Measurements from ENCODE around the gene DPCD.

DPCD gene

DNA sequence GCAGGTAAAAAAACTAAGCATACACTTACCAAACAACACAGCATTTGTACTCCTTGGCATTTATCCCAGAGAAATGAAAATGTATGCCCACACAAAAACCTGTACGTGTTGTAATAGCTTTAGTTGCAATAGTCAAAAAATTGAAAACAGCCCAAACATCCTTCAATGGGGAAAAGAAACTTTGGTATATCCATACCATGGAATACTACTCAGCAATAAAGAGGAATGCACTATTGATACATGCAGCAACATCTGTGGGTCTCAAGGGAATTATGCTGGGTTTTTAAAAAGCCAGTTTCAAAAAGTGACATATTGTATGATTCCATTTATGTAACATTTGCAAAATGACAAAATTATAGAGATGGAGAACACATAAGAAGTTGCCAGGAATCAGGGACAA is 35.4 kb downstream of the DPCD start:
- Histone ChIP-seq H3K18ac (ENCODE audit: low read length) (no peak overlapping the region), H3K36me3 (replicated peaks in 1 of 2; ENCODE audit: control insufficient read depth in 2 of 2, insufficient read depth in 2 of 2, low read length in 2 of 2) (peaks cover 0 to 3% of the 10 kb centered on the region in 2 donors), H2AK5ac (ENCODE audit: low read depth, low read length) (no peak overlapping the region), H3K9ac (ENCODE audit: low read depth, low read length, poor library complexity) (no peak overlapping the region), H3K23ac (ENCODE audit: low read depth, low read length, poor library complexity) (no peak overlapping the region), H2BK12ac (ENCODE audit: low read length) (no peak overlapping the region), H4K91ac (ENCODE audit: low read depth, low read length, poor library complexity) (no peak overlapping the region), H2BK120ac (ENCODE audit: low read depth, low read length) (no peak overlapping the region), H3K27me3 (ENCODE audit: control insufficient read depth in 3 of 3, insufficient read depth in 3 of 3, low read depth in 1 of 3, low read length in 3 of 3) (peaks cover 0 to 58% (median 0%) of the 10 kb centered on the region in 3 experiments), H2BK5ac (ENCODE audit: low read length) (no peak overlapping the region), H4K8ac (ENCODE audit: low read depth, low read length) (no peak overlapping the region), H3K27ac (replicated peaks; ENCODE audit: low read length) (no peak overlapping the region), H3K79me1 (ENCODE audit: low read depth, low read length) (no peaks in the 10 kb centered on the region), H3K4ac (ENCODE audit: low read length) (no peak overlapping the region), H3K9me3 (replicated peaks in 1 of 2; ENCODE audit: control insufficient read depth in 2 of 2, insufficient read depth in 1 of 2, low read depth in 1 of 2, low read length in 2 of 2) (no peaks in the 10 kb centered on the region), H3K4me3 (ENCODE audit: low read length in 2 of 2) (no peak overlapping the region), H3K14ac (ENCODE audit: low read length) (no peak overlapping the region), H2BK15ac (ENCODE audit: low read length) (no peak overlapping the region), H3K4me2 (ENCODE audit: insufficient read depth, low read length, poor library complexity, severe bottlenecking) (no peak overlapping the region), H2AFZ (ENCODE audit: low read length) (no peak overlapping the region), H3K4me1 (ENCODE audit: control insufficient read depth in 2 of 2, insufficient read depth in 1 of 2, low read depth in 1 of 2, low read length in 2 of 2) (peaks cover 0 to 19% of the 10 kb centered on the region in 2 donors)
- WGBS, 2 donors (ENCODE audit: extremely low coverage in 2 of 2, insufficient read length in 2 of 2, insufficient replicate concordance in 1 of 2): no CpG with 5 or more reads among the region's 1 CpG
- DNase-seq (ENCODE audit: low spot score): no peak

DNA sequence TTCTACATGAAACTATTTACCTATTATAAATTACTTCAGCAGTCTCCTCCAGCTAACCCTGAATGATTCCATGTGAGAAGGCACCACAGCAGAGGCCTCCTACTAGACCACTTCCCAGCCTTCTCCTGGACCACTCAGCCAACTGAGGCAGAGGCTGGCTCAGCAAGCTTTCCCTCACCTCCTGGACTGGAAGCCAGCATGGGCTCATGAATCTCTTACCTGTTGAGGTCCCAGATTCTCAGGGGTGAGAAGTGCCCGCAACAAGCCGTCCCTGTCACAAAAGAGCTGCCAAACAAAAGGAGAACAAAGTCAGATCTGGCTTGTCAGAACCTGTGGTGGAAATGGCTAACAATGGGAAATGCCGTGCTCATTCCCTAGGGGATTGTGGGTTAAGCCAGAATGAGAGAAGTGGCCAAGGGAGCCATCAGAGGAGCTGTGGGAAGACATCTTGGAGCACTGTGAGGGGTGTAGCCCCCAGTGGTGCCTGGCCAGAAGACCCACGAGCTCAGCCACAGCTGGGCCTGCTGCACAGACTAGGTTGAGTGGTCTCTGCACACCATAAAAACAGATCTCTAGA is 36.5 kb downstream of the DPCD start:
- Histone ChIP-seq H4K8ac (ENCODE audit: low read depth, low read length) (no peak overlapping the region), H3K9me3 (replicated peaks in 1 of 2; ENCODE audit: control insufficient read depth in 2 of 2, insufficient read depth in 1 of 2, low read depth in 1 of 2, low read length in 2 of 2) (no peaks in the 10 kb centered on the region), H3K14ac (ENCODE audit: low read length) (no peak overlapping the region), H3K23ac (ENCODE audit: low read depth, low read length, poor library complexity) (no peak overlapping the region), H2AFZ (ENCODE audit: low read length) (no peak overlapping the region), H2BK15ac (ENCODE audit: low read length) (no peak overlapping the region), H3K4me3 (ENCODE audit: low read length in 2 of 2) (no peak overlapping the region), H4K91ac (ENCODE audit: low read depth, low read length, poor library complexity) (no peak overlapping the region), H3K27ac (replicated peaks; ENCODE audit: low read length) (no peak overlapping the region), H2AK5ac (ENCODE audit: low read depth, low read length) (no peak overlapping the region), H2BK12ac (ENCODE audit: low read length) (no peak overlapping the region), H3K36me3 (replicated peaks in 1 of 2; ENCODE audit: control insufficient read depth in 2 of 2, insufficient read depth in 2 of 2, low read length in 2 of 2) (peaks cover 0 to 3% of the 10 kb centered on the region in 2 donors), H3K18ac (ENCODE audit: low read length) (peak overlapping the region; percentile 20), H3K79me1 (ENCODE audit: low read depth, low read length) (no peaks in the 10 kb centered on the region), H3K4me1 (ENCODE audit: control insufficient read depth in 2 of 2, insufficient read depth in 1 of 2, low read depth in 1 of 2, low read length in 2 of 2) (peaks cover 0 to 19% of the 10 kb centered on the region in 2 donors), H3K9ac (ENCODE audit: low read depth, low read length, poor library complexity) (no peak overlapping the region), H3K27me3 (ENCODE audit: control insufficient read depth in 3 of 3, insufficient read depth in 3 of 3, low read depth in 1 of 3, low read length in 3 of 3) (peaks cover 0 to 55% (median 0%) of the 10 kb centered on the region in 3 experiments), H3K4me2 (ENCODE audit: insufficient read depth, low read length, poor library complexity, severe bottlenecking) (no peak overlapping the region), H2BK120ac (ENCODE audit: low read depth, low read length) (no peak overlapping the region), H2BK5ac (ENCODE audit: low read length) (no peak overlapping the region), H3K4ac (ENCODE audit: low read length) (no peak overlapping the region)
- WGBS, 2 donors (ENCODE audit: extremely low coverage in 2 of 2, insufficient read length in 2 of 2, insufficient replicate concordance in 1 of 2): no CpG with 5 or more reads among the region's 4 CpGs
- DNase-seq (ENCODE audit: low spot score): no peak

DNA sequence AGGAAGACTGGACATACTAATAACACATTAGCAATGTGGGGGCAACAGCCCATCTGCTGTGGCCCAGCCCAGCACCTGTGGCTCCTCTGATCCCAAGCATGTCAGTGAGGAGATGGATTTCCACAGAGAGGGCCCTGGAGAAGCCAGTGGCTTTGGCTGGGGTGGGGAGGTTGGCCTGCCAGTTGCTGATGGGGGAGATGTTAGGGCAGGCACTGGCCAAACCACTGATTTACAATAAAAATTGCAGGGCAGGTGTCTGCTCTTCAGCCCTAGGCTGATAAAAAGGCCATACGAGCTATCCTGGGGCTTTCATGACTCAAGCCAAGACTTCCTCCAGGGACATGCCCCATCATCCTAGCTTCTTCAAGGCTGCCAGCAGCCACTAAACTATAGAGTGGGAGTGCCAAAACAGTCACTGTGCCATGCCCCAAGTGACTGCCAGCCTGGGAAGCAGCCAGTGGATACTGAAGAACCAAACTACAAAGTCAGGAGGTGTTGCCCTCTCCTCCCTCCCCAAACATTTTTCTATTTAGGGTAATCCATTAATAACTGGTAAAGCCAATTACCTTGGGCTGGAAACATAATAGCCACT is 37.8 kb downstream of the DPCD start:
- H2BK120ac ChIP-seq (ENCODE audit: low read depth, low read length): no peak overlapping the region
- no peak overlapping the region for H2AFZ ChIP-seq (ENCODE audit: low read length)
- no peak overlapping the region for H3K9ac ChIP-seq (ENCODE audit: low read depth, low read length, poor library complexity)
- H3K79me1 ChIP-seq (ENCODE audit: low read depth, low read length): no peaks in the 10 kb centered on the region
- peaks cover 0 to 3% of the 10 kb centered on the region in 2 donors for H3K36me3 ChIP-seq (replicated peaks in 1 of 2; ENCODE audit: control insufficient read depth in 2 of 2, insufficient read depth in 2 of 2, low read length in 2 of 2)
- no peak overlapping the region for H2BK5ac ChIP-seq (ENCODE audit: low read length)
- H2BK12ac ChIP-seq (ENCODE audit: low read length): no peak overlapping the region
- no peak overlapping the region for H4K8ac ChIP-seq (ENCODE audit: low read depth, low read length)
- H3K18ac ChIP-seq (ENCODE audit: low read length): no peak overlapping the region
- no peak overlapping the region for H3K4me2 ChIP-seq (ENCODE audit: insufficient read depth, low read length, poor library complexity, severe bottlenecking)
- no CpG with 5 or more reads among the region's 1 CpG for WGBS, 2 donors (ENCODE audit: extremely low coverage in 2 of 2, insufficient read length in 2 of 2, insufficient replicate concordance in 1 of 2)
- no peak overlapping the region for H3K23ac ChIP-seq (ENCODE audit: low read depth, low read length, poor library complexity)
- H3K9me3 ChIP-seq (replicated peaks in 1 of 2; ENCODE audit: control insufficient read depth in 2 of 2, insufficient read depth in 1 of 2, low read depth in 1 of 2, low read length in 2 of 2): no peaks in the 10 kb centered on the region
- no peak overlapping the region for H2BK15ac ChIP-seq (ENCODE audit: low read length)
- no peak overlapping the region for H3K27ac ChIP-seq (replicated peaks; ENCODE audit: low read length)
- no peak overlapping the region for H4K91ac ChIP-seq (ENCODE audit: low read depth, low read length, poor library complexity)
- H3K27me3 ChIP-seq (ENCODE audit: control insufficient read depth in 3 of 3, insufficient read depth in 3 of 3, low read depth in 1 of 3, low read length in 3 of 3): peaks cover 0 to 54% (median 0%) of the 10 kb centered on the region in 3 experiments
- no peak overlapping the region for H3K14ac ChIP-seq (ENCODE audit: low read length)
- H3K4me3 ChIP-seq (ENCODE audit: low read length in 2 of 2): no peak overlapping the region
- H3K4me1 ChIP-seq (ENCODE audit: control insufficient read depth in 2 of 2, insufficient read depth in 1 of 2, low read depth in 1 of 2, low read length in 2 of 2): peaks cover 0 to 20% of the 10 kb centered on the region in 2 donors
- H2AK5ac ChIP-seq (ENCODE audit: low read depth, low read length): peak overlapping the region; percentile 18
- H3K4ac ChIP-seq (ENCODE audit: low read length): no peak overlapping the region
- DNase-seq (ENCODE audit: low spot score): no peak

DNA sequence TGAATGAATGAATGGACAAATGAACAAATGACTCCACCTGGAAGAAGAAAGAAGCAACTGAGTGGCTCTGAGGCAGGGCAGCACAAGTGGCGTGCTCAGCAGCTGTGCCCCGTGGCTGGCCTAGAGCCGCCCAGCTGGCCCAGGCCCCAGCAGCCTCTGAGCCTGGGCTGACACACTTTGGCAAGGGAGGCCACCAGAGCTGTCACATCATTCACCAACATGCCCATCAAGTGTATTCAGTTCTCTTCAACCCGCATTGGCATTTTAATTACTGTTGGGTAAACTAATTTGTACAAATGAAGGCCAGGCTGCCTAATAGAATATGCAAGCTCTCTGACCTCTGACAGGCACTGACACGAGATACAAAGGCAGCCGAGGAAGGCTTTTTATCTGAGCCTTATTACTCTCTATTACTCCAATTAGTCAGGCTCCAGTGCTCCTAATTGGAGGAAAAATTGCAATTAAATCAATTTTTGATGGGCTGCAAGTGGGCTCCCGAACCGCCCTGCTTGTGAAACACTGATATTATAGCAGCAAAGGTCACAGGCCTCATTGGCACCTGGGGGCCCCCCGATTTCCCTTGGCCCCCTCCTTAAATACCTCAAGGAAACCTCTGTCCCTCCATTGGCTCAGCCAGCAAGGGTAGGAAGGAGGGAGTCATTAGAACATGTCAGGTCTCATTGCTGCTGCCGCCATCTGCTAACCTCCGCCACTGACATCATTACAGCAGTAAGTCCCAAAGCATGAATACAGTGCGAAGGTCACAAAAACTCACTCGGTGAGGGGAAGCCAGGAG is 41.9 kb downstream of the DPCD start:
- Histone ChIP-seq H4K8ac (ENCODE audit: low read depth, low read length) (no peak overlapping the region), H2AK5ac (ENCODE audit: low read depth, low read length) (peak overlapping the region; percentile 73), H3K23ac (ENCODE audit: low read depth, low read length, poor library complexity) (peak overlapping the region; percentile 76), H3K18ac (ENCODE audit: low read length) (peak overlapping the region; percentile 88), H4K91ac (ENCODE audit: low read depth, low read length, poor library complexity) (no peak overlapping the region), H3K27me3 (ENCODE audit: control insufficient read depth in 3 of 3, insufficient read depth in 3 of 3, low read depth in 1 of 3, low read length in 3 of 3) (peaks cover 0 to 50% (median 0%) of the 10 kb centered on the region in 3 experiments), H3K4me3 (ENCODE audit: low read length in 2 of 2) (no peak overlapping the region), H3K79me1 (ENCODE audit: low read depth, low read length) (no peaks in the 10 kb centered on the region), H3K9me3 (replicated peaks in 1 of 2; ENCODE audit: control insufficient read depth in 2 of 2, insufficient read depth in 1 of 2, low read depth in 1 of 2, low read length in 2 of 2) (peaks cover 0 to 4% of the 10 kb centered on the region in 2 donors), H3K4me2 (ENCODE audit: insufficient read depth, low read length, poor library complexity, severe bottlenecking) (no peak overlapping the region), H3K9ac (ENCODE audit: low read depth, low read length, poor library complexity) (no peak overlapping the region), H2BK120ac (ENCODE audit: low read depth, low read length) (no peak overlapping the region), H2BK5ac (ENCODE audit: low read length) (peak overlapping the region; percentile 14), H3K36me3 (replicated peaks in 1 of 2; ENCODE audit: control insufficient read depth in 2 of 2, insufficient read depth in 2 of 2, low read length in 2 of 2) (peaks cover 0 to 3% of the 10 kb centered on the region in 2 donors), H3K14ac (ENCODE audit: low read length) (no peak overlapping the region), H2BK12ac (ENCODE audit: low read length) (no peak overlapping the region), H3K27ac (replicated peaks; ENCODE audit: low read length) (peak overlapping the region; percentile 64), H2BK15ac (ENCODE audit: low read length) (no peak overlapping the region), H3K4ac (ENCODE audit: low read length) (no peak overlapping the region), H2AFZ (ENCODE audit: low read length) (no peak overlapping the region), H3K4me1 (ENCODE audit: control insufficient read depth in 2 of 2, insufficient read depth in 1 of 2, low read depth in 1 of 2, low read length in 2 of 2) (peaks cover 0 to 22% of the 10 kb centered on the region in 2 donors)
- WGBS, 2 donors (ENCODE audit: extremely low coverage in 2 of 2, insufficient read length in 2 of 2, insufficient replicate concordance in 1 of 2): no CpG with 5 or more reads among the region's 13 CpGs
- peak; percentile 69 for DNase-seq (ENCODE audit: low spot score)
